K562 (cell line): ENCODE measurements around the gene DIP2C. TPM values are rescaled to one million over a fixed set of nuclear protein-coding genes. Genes with fewer than 3 reads are reported as not detected.

Experiments
- ATAC-seq: fragments of 200-7000 bp; cut with Tn5 transposase; 3 replicates; pipeline ENCODE4 v1.9.1; 2020; ENCODE audit warnings: moderate library complexity
- BruUV-seq: library from RNA; stranded (reverse); fragments of 400-500 nt; replicated peaks from 2 replicates; lab custom pipeline; 2021; lab: Mats Ljungman, UMichigan
- CTCF ChIA-PET: fragments of 300-600 bp; formaldehyde crosslinking; extraction: SDS; loops from one replicate; lab custom pipeline; 2021; ENCODE audit warnings: low intra/inter-chr PET ratio; lab: Yijun Ruan, JAX
- POLR2A ChIA-PET: fragments of 300-600, 350-650 bp; sonication (Branson Sonifier 250); formaldehyde crosslinking; extraction: SDS; loops from one replicate; lab custom pipeline; 2021; ENCODE audit warnings: antibody characterized with exemption, inconsistent platforms; lab: Yijun Ruan, JAX
- DNase-seq, 4 experiments: peaks; one replicate each; pipeline versions ENCODE4 v3.0.0 to v3.0.0-alpha.2; 2011 to 2018; ENCODE audit warnings: low spot score in 3 of 4, mixed read lengths in 3 of 4; ENCODE audit errors: extremely low read depth in 1 of 4
- FAIRE-seq: peaks from 2 replicates; lab custom pipeline; 2011; peaks lifted over from hg19 to GRCh38; lab: Jason Lieb, UNC
- H2AFZ ChIP-seq: 2 replicates; pipeline ENCODE4 v1.6.0; 2011; ENCODE audit warnings: low read depth, low read length, control low read depth, inconsistent platforms
- H3K27ac ChIP-seq: fragments of 200-600 bp; 3 replicates; pipeline ENCODE4 v1.8.0; 2011; ENCODE audit warnings: low read depth, mild to moderate bottlenecking, control low read depth, inconsistent platforms, low read length, moderate library complexity, mixed read lengths; ENCODE audit errors: extremely low read depth
- H3K27me3 ChIP-seq, 2 experiments: fragments of 300-600 bp in 1 of 2; 2 replicates in 1 of 2; 3 replicates in 1 of 2; pipeline versions ENCODE4 v1.6.0 to v1.8.0; 2011; ENCODE audit warnings: inconsistent platforms in 2 of 2, low read length in 2 of 2, mild to moderate bottlenecking in 1 of 2, mixed read lengths in 1 of 2, moderate library complexity in 1 of 2; ENCODE audit not compliant: control insufficient read depth in 2 of 2, insufficient read depth in 2 of 2
- H3K36me3 ChIP-seq: fragments of 300-600 bp; 3 replicates; pipeline ENCODE4 v1.8.0; 2011; ENCODE audit warnings: mild to moderate bottlenecking, low read length, inconsistent platforms; ENCODE audit not compliant: control insufficient read depth, insufficient read depth
- H3K4me1 ChIP-seq, 2 experiments: fragments of 200-600 bp in 1 of 2; replicated peaks in 1 of 2; 2 replicates in 1 of 2; 3 replicates in 1 of 2; pipeline versions ENCODE4 v1.5.1 to v1.8.0; 2011; ENCODE audit warnings: inconsistent platforms in 2 of 2, low read length in 2 of 2, mild to moderate bottlenecking in 1 of 2, mixed read lengths in 1 of 2, moderate library complexity in 1 of 2; ENCODE audit not compliant: control insufficient read depth in 2 of 2, insufficient read depth in 2 of 2
- H3K4me2 ChIP-seq: 2 replicates; pipeline ENCODE4 v1.6.1; 2011; ENCODE audit warnings: low read length, control low read depth, inconsistent platforms, mixed read lengths; ENCODE audit not compliant: insufficient read depth
- H3K4me3 ChIP-seq: fragments of 200-600 bp; sonication (generic), shearing (Covaris generic); 2 replicates; pipeline ENCODE4 v1.5.1; 2016; ENCODE audit warnings: control low read depth, inconsistent platforms
- H3K79me2 ChIP-seq: fragments of 200-600 bp; 3 replicates; pipeline ENCODE4 v1.8.0; 2011; ENCODE audit warnings: low read length, inconsistent platforms; ENCODE audit not compliant: control insufficient read depth, insufficient read depth
- H3K9ac ChIP-seq, 2 experiments: 2 replicates each; pipeline versions ENCODE4 v1.6.0 to v1.6.1; 2011; ENCODE audit warnings: low read depth in 2 of 2, low read length in 2 of 2, control low read depth in 1 of 2, inconsistent platforms in 1 of 2, mild to moderate bottlenecking in 1 of 2, mixed read lengths in 1 of 2; ENCODE audit not compliant: insufficient read depth in 1 of 2
- H3K9me1 ChIP-seq: one replicate; pipeline ENCODE4 v1.6.0; 2011; ENCODE audit warnings: inconsistent platforms, mild to moderate bottlenecking, low read length, moderate library complexity; ENCODE audit not compliant: control insufficient read depth, insufficient read depth
- H3K9me3 ChIP-seq: replicated peaks from 2 replicates; pipeline ENCODE4 v1.5.1; 2011; ENCODE audit warnings: low read depth, low read length, inconsistent platforms; ENCODE audit not compliant: control insufficient read depth, insufficient read depth
- H4K20me1 ChIP-seq: replicated peaks from 2 replicates; pipeline ENCODE4 v1.6.1; 2011; ENCODE audit warnings: low read length, inconsistent platforms, mixed read lengths; ENCODE audit not compliant: control insufficient read depth, insufficient read depth
- BHLHE40 ChIP-seq: IDR thresholded peaks from 2 replicates; pipeline ENCODE4 v1.6.1; 2011; ENCODE audit warnings: low read length, improper control_type of control experiment
- CHD2 ChIP-seq: IDR thresholded peaks from 2 replicates; pipeline ENCODE4 v1.6.1; 2011; ENCODE audit warnings: low read depth, low read length
- GATAD2A ChIP-seq: fragments of 450-650 bp; IDR thresholded peaks from 2 replicates; pipeline ENCODE4 v1.6.1; 2017
- RAD21 ChIP-seq, 2 experiments: fragments of 250-450 bp in 1 of 2; fragments of 450-650 bp in 1 of 2; sonication (Bioruptor Pico) in 1 of 2; formaldehyde crosslinking in 1 of 2; IDR thresholded peaks in 1 of 2; conservative IDR thresholded peaks in 1 of 2; 2 replicates each; pipeline versions ENCODE4 v1.4.0 to v1.8.0; 2020 to 2022; ENCODE audit warnings: mild to moderate bottlenecking in 2 of 2, moderate library complexity in 1 of 2
- TCF7L2 ChIP-seq: fragments of 150-350 bp; IDR thresholded peaks from 2 replicates; pipeline ENCODE4 v1.6.1; 2016; ENCODE audit warnings: low read depth, mild to moderate bottlenecking, low read length, moderate library complexity
- ZNF232 ChIP-seq: sonication (generic); formaldehyde crosslinking; IDR thresholded peaks from 2 replicates; pipeline ENCODE4 v1.8.0; 2022; ENCODE audit warnings: mild to moderate bottlenecking, missing genetic modification reagents
- ZNF707 ChIP-seq: fragments of 250-450 bp; sonication (Bioruptor Pico); conservative IDR thresholded peaks from 2 replicates; pipeline ENCODE4 v1.8.0; 2022; ENCODE audit warnings: inconsistent platforms, mild to moderate bottlenecking, moderate library complexity
- WGBS: fragments of 100-300 bp; shearing (Covaris generic); methylation state at CpG from one replicate; pipeline ENCODE4 v1.1.6; 2016; ENCODE audit warnings: low coverage, mixed read lengths; ENCODE audit not compliant: insufficient coverage; ENCODE audit errors: missing lambda C conversion rate; 5-methylcytosine and 5-hydroxymethylcytosine counted together
- in situ Hi-C: fragments of 300-500 bp; cut with MboI; formaldehyde crosslinking; loops from 4 replicates; pipeline ENCODE4 v1.15.0; 2018; ENCODE audit warnings: inconsistent platforms, mixed read lengths
- intact Hi-C: fragments of 100-400 bp; cut with micrococcal nuclease; formaldehyde crosslinking; loops from 2 replicates; pipeline ENCODE4 v1.14.2; 2022
- polyA plus RNA-seq, 8 experiments: library from polyadenylated mRNA; depleted of rRNA in 4 of 8; stranded (reverse) in 5 of 8; unstranded in 3 of 8; fragments of >200 nt; fragmentation: Nextera tagmentation in 2 of 8; fragmentation: Illumina TruSeq in 1 of 8; extraction: Ambion mirVana in 2 of 8; extraction: Trizol in 1 of 8; gene quantifications; 2 replicates each; pipeline versions ENCODE4 v1.2.1 to v1.2.3, GENCODE V29; 2011 to 2014; ENCODE audit warnings: inconsistent platforms in 1 of 8, missing spikeins in 1 of 8
- total RNA-seq, 7 experiments: library from RNA; depleted of rRNA in 6 of 7; stranded (reverse); fragments of >200 nt in 6 of 7; fragmentation: Illumina TruSeq in 2 of 7; extraction: Trizol in 2 of 7; gene quantifications; 2 replicates each; pipeline versions ENCODE4 v1.2.1 to v1.2.3, GENCODE V29; 2011 to 2021; ENCODE audit warnings: low replicate concordance in 1 of 7

The DIP2C gene
- total and polyA plus RNA-seq, 9 of the 15 experiments (the other 6 are each of a cell fraction or from before 2014, with no cell fraction given), result 0.01 TPM; not detected in 8

DNA sequence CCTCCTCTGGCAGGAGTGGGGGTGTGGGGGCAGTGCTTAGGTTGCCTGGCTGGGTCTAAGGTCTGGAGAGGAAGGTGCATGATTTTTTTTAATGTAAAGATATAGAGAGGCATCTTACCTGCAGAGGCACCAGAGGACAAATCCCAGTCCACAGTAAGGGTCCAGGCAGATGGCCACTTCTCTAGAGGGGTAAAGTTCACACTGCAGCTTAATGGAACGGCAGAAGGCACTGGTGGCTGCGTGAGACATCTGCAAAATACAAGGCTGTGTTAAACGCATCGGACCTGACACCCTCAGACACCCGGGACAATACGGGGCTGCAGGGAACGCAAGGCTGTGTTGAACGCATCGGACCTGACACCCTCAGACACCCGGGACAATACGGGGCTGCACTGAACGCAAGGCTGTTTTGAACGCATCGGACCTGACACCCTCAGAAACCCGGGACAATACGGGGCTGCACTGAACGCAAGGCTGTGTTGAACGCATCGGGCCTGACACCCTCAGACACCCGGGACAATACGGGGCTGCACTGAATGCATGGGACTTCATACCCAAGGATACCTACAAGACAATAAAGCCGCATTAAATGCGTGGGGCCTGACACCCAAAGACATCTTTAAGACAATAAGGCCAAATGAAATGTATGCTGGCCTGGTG, 348.3 kb downstream of the DIP2C start:
- no peak overlapping the region for H3K9ac ChIP-seq
- BruUV-seq, result no TSS peak
- POLR2A ChIA-PET, result interaction anchor here (1.2 kb wide), 1 partner anchor 12 kb away, joined by 3 read pairs; no protein-coding TSS in a partner anchor
- in situ Hi-C loops (no loop called here), intact Hi-C loops (no loop called here)
- no peaks in the 10 kb centered on the region; a peak in 1 of 5 replicates for H3K4me1 ChIP-seq
- H3K36me3 ChIP-seq, result no peaks in the 10 kb centered on the region
- no peak for DNase-seq
- H2AFZ ChIP-seq, result no peak overlapping the region
- under 1% methylated on average over 23 of the region's 23 CpGs for WGBS
- no peaks in the 10 kb centered on the region for H3K79me2 ChIP-seq
- H3K9me3 ChIP-seq, result no peaks in the 10 kb centered on the region
- no peak for FAIRE-seq
- H3K4me2 ChIP-seq, result no peak overlapping the region
- no peak overlapping the region for H3K27ac ChIP-seq
- H3K9me1 ChIP-seq, result no peaks in the 10 kb centered on the region
- peaks cover 16 to 34% of the 10 kb centered on the region in 2 experiments; a peak in 4 of 5 replicates for H3K27me3 ChIP-seq
- CTCF ChIA-PET, result no interaction called here
- peaks cover 5% of the 10 kb centered on the region; the same call in 1 of the 2 replicates for H4K20me1 ChIP-seq
- no peak overlapping the region for H3K4me3 ChIP-seq
- TF ChIP-seq TCF7L2, result no peak
- no peak for TF ChIP-seq BHLHE40
- ATAC-seq, result no peak

- Histone ChIP-seq H3K9ac (no peak overlapping the region), H3K36me3 (no peaks in the 10 kb centered on the region), H3K9me1 (no peaks in the 10 kb centered on the region), H3K27me3 (peaks cover 16 to 34% of the 10 kb centered on the region in 2 experiments; a peak in 4 of 5 replicates), H4K20me1 (peaks cover 5% of the 10 kb centered on the region; the same call in 1 of the 2 replicates), H3K9me3 (no peaks in the 10 kb centered on the region), H2AFZ (no peak overlapping the region), H3K79me2 (no peaks in the 10 kb centered on the region), H3K27ac (no peak overlapping the region), H3K4me2 (no peak overlapping the region), H3K4me1 (no peaks in the 10 kb centered on the region; a peak in 1 of 5 replicates), H3K4me3 (no peak overlapping the region)
- ChIA-PET POLR2A (no interaction called here), CTCF (no interaction called here)
- BruUV-seq, result no TSS peak
- no peak for FAIRE-seq
- under 1% methylated on average over 11 of the region's 11 CpGs for WGBS
- TF ChIP-seq CHD2, result no peak
- TF ChIP-seq ZNF707 (CRISPR knock-in tag), result no peak
- no peak for TF ChIP-seq GATAD2A
- no peak for TF ChIP-seq ZNF232 (CRISPR knock-in tag)
- no peak for TF ChIP-seq RAD21 (CRISPR knock-in tag; conservative IDR thresholded peaks at IDR 0.05 in 1 of 2, IDR thresholded peaks at IDR 0.05 in 1 of 2)
- intact Hi-C loops, result no loop called here
- ATAC-seq, result no peak
- in situ Hi-C loops, result no loop called here
- DNase-seq, result no peak
These were observed 348.8 kb downstream of the DIP2C start for GRCh38 chr10:340646-341045.
